ENCODE results near the gene TMEM59L. TPM values are rescaled to one million over a fixed set of nuclear protein-coding genes. Genes with fewer than 3 reads are reported as not detected.

TMEM59L gene
- total and polyA plus RNA-seq, 2 of the 13 experiments (the other 11 are each of a cell fraction or from before 2014, with no cell fraction given): 0.97 to 5.5 TPM

- TF ChIP-seq, protein P1, sequence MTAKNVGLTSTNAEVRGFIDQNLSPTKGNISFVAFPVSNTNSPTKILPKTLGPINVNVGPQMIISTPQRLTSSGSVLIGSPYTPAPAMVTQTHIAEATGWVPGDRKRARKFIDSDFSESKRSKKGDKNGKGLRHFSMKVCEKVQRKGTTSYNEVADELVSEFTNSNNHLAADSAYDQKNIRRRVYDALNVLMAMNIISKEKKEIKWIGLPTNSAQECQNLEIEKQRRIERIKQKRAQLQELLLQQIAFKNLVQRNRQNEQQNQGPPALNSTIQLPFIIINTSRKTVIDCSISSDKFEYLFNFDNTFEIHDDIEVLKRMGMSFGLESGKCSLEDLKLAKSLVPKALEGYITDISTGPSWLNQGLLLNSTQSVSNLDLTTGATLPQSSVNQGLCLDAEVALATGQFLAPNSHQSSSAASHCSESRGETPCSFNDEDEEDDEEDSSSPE (CRISPR knock-in tag; IDR thresholded peaks at IDR 0.05): no peak; the same call in 1 of the 2 replicates
- TF ChIP-seq, protein P2, sequence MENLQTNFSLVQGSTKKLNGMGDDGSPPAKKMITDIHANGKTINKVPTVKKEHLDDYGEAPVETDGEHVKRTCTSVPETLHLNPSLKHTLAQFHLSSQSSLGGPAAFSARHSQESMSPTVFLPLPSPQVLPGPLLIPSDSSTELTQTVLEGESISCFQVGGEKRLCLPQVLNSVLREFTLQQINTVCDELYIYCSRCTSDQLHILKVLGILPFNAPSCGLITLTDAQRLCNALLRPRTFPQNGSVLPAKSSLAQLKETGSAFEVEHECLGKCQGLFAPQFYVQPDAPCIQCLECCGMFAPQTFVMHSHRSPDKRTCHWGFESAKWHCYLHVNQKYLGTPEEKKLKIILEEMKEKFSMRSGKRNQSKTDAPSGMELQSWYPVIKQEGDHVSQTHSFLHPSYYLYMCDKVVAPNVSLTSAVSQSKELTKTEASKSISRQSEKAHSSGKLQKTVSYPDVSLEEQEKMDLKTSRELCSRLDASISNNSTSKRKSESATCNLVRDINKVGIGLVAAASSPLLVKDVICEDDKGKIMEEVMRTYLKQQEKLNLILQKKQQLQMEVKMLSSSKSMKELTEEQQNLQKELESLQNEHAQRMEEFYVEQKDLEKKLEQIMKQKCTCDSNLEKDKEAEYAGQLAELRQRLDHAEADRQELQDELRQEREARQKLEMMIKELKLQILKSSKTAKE (CRISPR knock-in tag; IDR thresholded peaks at IDR 0.05; ENCODE audit: borderline replicate concordance): peak; percentile 97
- TF ChIP-seq THAP9 (CRISPR knock-in tag; IDR thresholded peaks at IDR 0.05; ENCODE audit: borderline replicate concordance) (no peak), MATR3 (CRISPR knock-in tag; IDR thresholded peaks at IDR 0.05) (no peak), DPF2 (CRISPR knock-in tag; IDR thresholded peaks at IDR 0.05; ENCODE audit: borderline replicate concordance, low read depth) (peak; percentile 53; the same call in 1 of the 2 replicates), ARNT2 (CRISPR knock-in tag; IDR thresholded peaks at IDR 0.05; ENCODE audit: low read depth) (0 out of 2 replicates have a peak, but pooled peaks have one; percentile 49), ZNF224 (CRISPR knock-in tag; IDR thresholded peaks at IDR 0.05) (no peak), KLF11 (CRISPR knock-in tag; IDR thresholded peaks at IDR 0.05) (0 out of 2 replicates have a peak, but pooled peaks have one; percentile 8), ZNF543 (CRISPR knock-in tag; IDR thresholded peaks at IDR 0.05) (no peak; the same call in 1 of the 2 replicates), ZNF136 (CRISPR knock-in tag; IDR thresholded peaks at IDR 0.05; ENCODE audit: low read depth) (no peak), MAFF (IDR thresholded peaks at IDR 0.05; ENCODE audit: low read depth, low read length) (no peak), ZNF710 (CRISPR knock-in tag; IDR thresholded peaks at IDR 0.05; ENCODE audit: borderline replicate concordance) (peak; percentile 79)
- TF ChIP-seq, protein P3, sequence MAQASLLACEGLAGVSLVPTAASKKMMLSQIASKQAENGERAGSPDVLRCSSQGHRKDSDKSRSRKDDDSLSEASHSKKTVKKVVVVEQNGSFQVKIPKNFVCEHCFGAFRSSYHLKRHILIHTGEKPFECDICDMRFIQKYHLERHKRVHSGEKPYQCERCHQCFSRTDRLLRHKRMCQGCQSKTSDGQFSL (CRISPR knock-in tag; IDR thresholded peaks at IDR 0.05): peak; percentile 94
- TF ChIP-seq, protein P4, sequence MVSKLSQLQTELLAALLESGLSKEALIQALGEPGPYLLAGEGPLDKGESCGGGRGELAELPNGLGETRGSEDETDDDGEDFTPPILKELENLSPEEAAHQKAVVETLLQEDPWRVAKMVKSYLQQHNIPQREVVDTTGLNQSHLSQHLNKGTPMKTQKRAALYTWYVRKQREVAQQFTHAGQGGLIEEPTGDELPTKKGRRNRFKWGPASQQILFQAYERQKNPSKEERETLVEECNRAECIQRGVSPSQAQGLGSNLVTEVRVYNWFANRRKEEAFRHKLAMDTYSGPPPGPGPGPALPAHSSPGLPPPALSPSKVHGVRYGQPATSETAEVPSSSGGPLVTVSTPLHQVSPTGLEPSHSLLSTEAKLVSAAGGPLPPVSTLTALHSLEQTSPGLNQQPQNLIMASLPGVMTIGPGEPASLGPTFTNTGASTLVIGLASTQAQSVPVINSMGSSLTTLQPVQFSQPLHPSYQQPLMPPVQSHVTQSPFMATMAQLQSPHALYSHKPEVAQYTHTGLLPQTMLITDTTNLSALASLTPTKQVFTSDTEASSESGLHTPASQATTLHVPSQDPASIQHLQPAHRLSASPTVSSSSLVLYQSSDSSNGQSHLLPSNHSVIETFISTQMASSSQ (IDR thresholded peaks at IDR 0.05; ENCODE audit: low read depth): no peak
- TF ChIP-seq, protein P4 (CRISPR knock-in tag; IDR thresholded peaks at IDR 0.05; ENCODE audit: borderline replicate concordance): peak; percentile 89
These were observed 1.9 kb upstream of the TMEM59L start (continued) for GRCh38 chr19:18610556-18611326.
